Activated naive CD8-positive, alpha-beta T cell (primary cell): Measurements from ENCODE around the gene MALL.
"Not testable (repeated sequence)": the region's sequence is repeated elsewhere in the genome, so short reads cannot be mapped to it uniquely, and the experiment has no call there.

Experiments
- H3K27ac Mint-ChIP-seq: one replicate; pipeline ENCODE4 v1.8.0; 2021; ENCODE audit warnings: mixed read lengths
- H3K27me3 Mint-ChIP-seq: one replicate; pipeline ENCODE4 v1.8.0; 2021; ENCODE audit warnings: mixed read lengths
- H3K36me3 Mint-ChIP-seq: one replicate; pipeline ENCODE4 v1.8.0; 2021; ENCODE audit warnings: mixed read lengths
- H3K4me1 Mint-ChIP-seq: one replicate; pipeline ENCODE4 v1.8.0; 2021; ENCODE audit warnings: low read depth, mixed read lengths
- H3K4me3 Mint-ChIP-seq: one replicate; pipeline ENCODE4 v1.8.0; 2021; ENCODE audit warnings: mild to moderate bottlenecking, mixed read lengths
- H3K9me3 Mint-ChIP-seq: one replicate; pipeline ENCODE4 v1.8.0; 2021; ENCODE audit warnings: low read depth, mixed read lengths

MALL gene

GRCh38 chr2:110105608-110106467, 9.8 kb downstream of the MALL start:
- H3K36me3 Mint-ChIP-seq: no peaks in the 10 kb centered on the region
- H3K9me3 Mint-ChIP-seq: no peaks in the 10 kb centered on the region
- H3K4me1 Mint-ChIP-seq: peaks cover 8% of the 10 kb centered on the region
- peak overlapping the region; percentile 8 for H3K27ac Mint-ChIP-seq
- H3K4me3 Mint-ChIP-seq: no peak overlapping the region
- peaks cover 27% of the 10 kb centered on the region for H3K27me3 Mint-ChIP-seq

GRCh38 chr2:110105183-110105582, 10.4 kb downstream of the MALL start:
- no peaks in the 10 kb centered on the region for H3K36me3 Mint-ChIP-seq
- peaks cover 25% of the 10 kb centered on the region for H3K27me3 Mint-ChIP-seq
- H3K27ac Mint-ChIP-seq: no peak overlapping the region

GRCh38 chr2:110104025-110104771, 11.4 kb downstream of the MALL start:
- H3K36me3 Mint-ChIP-seq: no peaks in the 10 kb centered on the region
- no peak overlapping the region for H3K4me3 Mint-ChIP-seq
- no peaks in the 10 kb centered on the region for H3K9me3 Mint-ChIP-seq
- H3K4me1 Mint-ChIP-seq: peaks cover 4% of the 10 kb centered on the region
- H3K27me3 Mint-ChIP-seq: peaks cover 22% of the 10 kb centered on the region
- H3K27ac Mint-ChIP-seq: no peak overlapping the region

More at GRCh38 chr2:110105183-110105582, 10.4 kb downstream of the MALL start:
- no peaks in the 10 kb centered on the region for H3K9me3 Mint-ChIP-seq
- no peak overlapping the region for H3K4me3 Mint-ChIP-seq
- H3K4me1 Mint-ChIP-seq: peaks cover 8% of the 10 kb centered on the region

GRCh38 chr2:110103061-110103961, 12.3 kb downstream of the MALL start:
- H3K27me3 Mint-ChIP-seq: peaks cover 22% of the 10 kb centered on the region
- no peak overlapping the region for H3K27ac Mint-ChIP-seq
- no peak overlapping the region for H3K4me3 Mint-ChIP-seq
- H3K9me3 Mint-ChIP-seq: no peaks in the 10 kb centered on the region
- no peaks in the 10 kb centered on the region for H3K36me3 Mint-ChIP-seq
- peaks cover 4% of the 10 kb centered on the region for H3K4me1 Mint-ChIP-seq

GRCh38 chr2:110101901-110102803, 13.5 kb downstream of the MALL start:
- peaks cover 4% of the 10 kb centered on the region for H3K4me1 Mint-ChIP-seq
- peaks cover 18% of the 10 kb centered on the region for H3K27me3 Mint-ChIP-seq
- H3K9me3 Mint-ChIP-seq: no peaks in the 10 kb centered on the region
- H3K4me3 Mint-ChIP-seq: no peak overlapping the region
- no peaks in the 10 kb centered on the region for H3K36me3 Mint-ChIP-seq
- no peak overlapping the region for H3K27ac Mint-ChIP-seq

- Mint-ChIP-seq H3K27ac (no peak overlapping the region), H3K4me3 (no peak overlapping the region), H3K36me3 (no peaks in the 10 kb centered on the region)
Observed at GRCh38 chr2:110101280-110101844, 14.3 kb downstream of the MALL start.

GRCh38 chr2:110100880-110101279, 14.7 kb downstream of the MALL start:
- peaks cover 12% of the 10 kb centered on the region for H3K27me3 Mint-ChIP-seq
- H3K9me3 Mint-ChIP-seq, H3K36me3 Mint-ChIP-seq, H3K27ac Mint-ChIP-seq, H3K4me1 Mint-ChIP-seq, H3K4me3 Mint-ChIP-seq: not testable (repeated sequence)

More at GRCh38 chr2:110101280-110101844, 14.3 kb downstream of the MALL start:
- Mint-ChIP-seq H3K4me1 (peaks cover 4% of the 10 kb centered on the region), H3K9me3 (no peaks in the 10 kb centered on the region), H3K27me3 (peaks cover 14% of the 10 kb centered on the region)

GRCh38 chr2:110100480-110100879, 15.1 kb downstream of the MALL start:
- H3K27me3 Mint-ChIP-seq: peaks cover 10% of the 10 kb centered on the region
- no peak overlapping the region for H3K4me3 Mint-ChIP-seq
- H3K4me1 Mint-ChIP-seq: peaks cover 4% of the 10 kb centered on the region
- no peak overlapping the region for H3K27ac Mint-ChIP-seq
- H3K36me3 Mint-ChIP-seq: no peaks in the 10 kb centered on the region
- H3K9me3 Mint-ChIP-seq: no peaks in the 10 kb centered on the region

GRCh38 chr2:110099471-110100225, 16.0 kb downstream of the MALL start:
- no peaks in the 10 kb centered on the region for H3K9me3 Mint-ChIP-seq

GRCh38 chr2:110099038-110099425, 16.6 kb downstream of the MALL start:
- Mint-ChIP-seq H3K27me3 (peaks cover 4% of the 10 kb centered on the region), H3K27ac (no peak overlapping the region), H3K9me3 (no peaks in the 10 kb centered on the region), H3K4me1 (peaks cover 4% of the 10 kb centered on the region), H3K4me3 (no peak overlapping the region), H3K36me3 (no peaks in the 10 kb centered on the region)

More at GRCh38 chr2:110099471-110100225, 16.0 kb downstream of the MALL start:
- no peak overlapping the region for H3K27ac Mint-ChIP-seq
- peaks cover 4% of the 10 kb centered on the region for H3K4me1 Mint-ChIP-seq
- no peak overlapping the region for H3K4me3 Mint-ChIP-seq
- no peaks in the 10 kb centered on the region for H3K36me3 Mint-ChIP-seq
- H3K27me3 Mint-ChIP-seq: peaks cover 6% of the 10 kb centered on the region

- Mint-ChIP-seq H3K27ac (no peak overlapping the region), H3K4me3 (no peak overlapping the region), H3K9me3 (no peaks in the 10 kb centered on the region), H3K36me3 (no peaks in the 10 kb centered on the region), H3K4me1 (peaks cover 4% of the 10 kb centered on the region), H3K27me3 (peaks cover 3% of the 10 kb centered on the region)
Observed at GRCh38 chr2:110097506-110098220, 18.0 kb downstream of the MALL start.

GRCh38 chr2:110095994-110096633, 19.5 kb downstream of the MALL start:
- H3K27ac Mint-ChIP-seq: no peak overlapping the region
- no peak overlapping the region for H3K4me3 Mint-ChIP-seq
- no peaks in the 10 kb centered on the region for H3K36me3 Mint-ChIP-seq
- peaks cover 2% of the 10 kb centered on the region for H3K4me1 Mint-ChIP-seq
- no peaks in the 10 kb centered on the region for H3K9me3 Mint-ChIP-seq
- peaks cover 1% of the 10 kb centered on the region for H3K27me3 Mint-ChIP-seq
